CD14-positive monocyte (primary cell): ENCODE data around the gene THSD1. TPM values are rescaled to one million over a fixed set of nuclear protein-coding genes. Genes with fewer than 3 reads are reported as not detected.

Experiments used
- DNase-seq, 3 donors: peaks; one replicate each; pipeline ENCODE4 v3.0.0-alpha.2; 2011 to 2022
- H2AFZ ChIP-seq: 2 replicates; pipeline ENCODE4 v1.6.0; 2012; ENCODE audit warnings: mild to moderate bottlenecking, low read depth, low read length, inconsistent platforms; ENCODE audit not compliant: insufficient read depth, poor library complexity, severe bottlenecking
- H3K27ac ChIP-seq, 2 donors: 1 replicate in 1 of 2; 2 replicates in 1 of 2; pipeline ENCODE4 v1.5.1; 2012 to 2013; ENCODE audit warnings: low read length in 2 of 2, control low read depth in 1 of 2, inconsistent platforms in 1 of 2, low read depth in 1 of 2, mild to moderate bottlenecking in 1 of 2
- H3K27me3 ChIP-seq, 2 donors: one replicate each; pipeline versions ENCODE4 v1.6.0 to v1.6.1; 2011 to 2013; ENCODE audit warnings: low read length in 2 of 2; ENCODE audit not compliant: control insufficient read depth in 2 of 2, insufficient read depth in 2 of 2
- H3K36me3 ChIP-seq, 2 donors: replicated peaks in 1 of 2; 1 replicate in 1 of 2; 2 replicates in 1 of 2; pipeline versions ENCODE4 v1.5.1 to v1.6.1; 2012 to 2013; ENCODE audit warnings: low read length in 2 of 2, control low read depth in 1 of 2, inconsistent platforms in 1 of 2, mild to moderate bottlenecking in 1 of 2; ENCODE audit not compliant: insufficient read depth in 2 of 2, control insufficient read depth in 1 of 2
- H3K4me1 ChIP-seq, 2 donors: 1 replicate in 1 of 2; 2 replicates in 1 of 2; pipeline versions ENCODE4 v1.5.1 to v1.6.1; 2012 to 2013; ENCODE audit warnings: low read length in 2 of 2, control low read depth in 1 of 2, inconsistent platforms in 1 of 2, mild to moderate bottlenecking in 1 of 2, moderate library complexity in 1 of 2; ENCODE audit not compliant: insufficient read depth in 2 of 2, control insufficient read depth in 1 of 2
- H3K4me2 ChIP-seq: replicated peaks from 2 replicates; pipeline ENCODE3; 2012; ENCODE audit warnings: low read length, moderate library complexity, mild to moderate bottlenecking; ENCODE audit not compliant: poor library complexity, severe bottlenecking; ENCODE audit errors: extremely low read depth
- H3K4me3 ChIP-seq, 3 experiments: fragments of 200-600 bp in 1 of 3; sonication (generic) in 1 of 3; replicated peaks in 1 of 3; 1 replicate in 2 of 3; 2 replicates in 1 of 3; pipeline ENCODE4 v1.5.1; 2011 to 2013; ENCODE audit warnings: low read length in 3 of 3, mild to moderate bottlenecking in 3 of 3, control low read depth in 2 of 3, low read depth in 2 of 3, inconsistent platforms in 1 of 3, moderate library complexity in 1 of 3
- H3K79me2 ChIP-seq: 2 replicates; pipeline ENCODE4 v1.6.0; 2012; ENCODE audit warnings: mild to moderate bottlenecking, control low read depth, inconsistent platforms, low read length, moderate library complexity; ENCODE audit not compliant: insufficient read depth
- H3K9ac ChIP-seq: 2 replicates; pipeline ENCODE4 v1.6.0; 2017; ENCODE audit warnings: low read length, mild to moderate bottlenecking; ENCODE audit not compliant: insufficient read depth, poor library complexity, severe bottlenecking
- H3K9me3 ChIP-seq, 2 donors: replicated peaks in 1 of 2; 1 replicate in 1 of 2; 2 replicates in 1 of 2; pipeline versions ENCODE4 v1.5.1 to v1.6.1; 2012 to 2013; ENCODE audit warnings: low read length in 2 of 2, control low read depth in 1 of 2; ENCODE audit not compliant: control insufficient read depth in 1 of 2, insufficient read depth in 1 of 2
- H4K20me1 ChIP-seq: 2 replicates; pipeline ENCODE4 v1.6.0; 2012; ENCODE audit warnings: mild to moderate bottlenecking, low read length, control low read depth, moderate library complexity; ENCODE audit not compliant: insufficient read depth
- H3K27ac Mint-ChIP-seq, 7 donors: one replicate each; pipeline ENCODE4 v1.8.0; 2020; ENCODE audit warnings: mild to moderate bottlenecking in 7 of 7, mixed read lengths in 7 of 7, moderate library complexity in 6 of 7, inconsistent platforms in 2 of 7
- H3K27me3 Mint-ChIP-seq, 3 donors: one replicate each; pipeline ENCODE4 v1.8.0; 2021 to 2022; ENCODE audit warnings: low read depth in 3 of 3, mild to moderate bottlenecking in 3 of 3, mixed read lengths in 3 of 3, moderate library complexity in 3 of 3, inconsistent platforms in 1 of 3
- H3K36me3 Mint-ChIP-seq, 2 donors: one replicate each; pipeline ENCODE4 v1.8.0; 2020; ENCODE audit warnings: mixed read lengths in 2 of 2, inconsistent platforms in 1 of 2, mild to moderate bottlenecking in 1 of 2
- H3K4me1 Mint-ChIP-seq: one replicate; pipeline ENCODE4 v1.8.0; 2020; ENCODE audit warnings: mild to moderate bottlenecking, mixed read lengths
- H3K4me3 Mint-ChIP-seq, 2 donors: one replicate each; pipeline ENCODE4 v1.8.0; 2020; ENCODE audit warnings: mild to moderate bottlenecking in 2 of 2, mixed read lengths in 2 of 2, moderate library complexity in 1 of 2
- H3K9me3 Mint-ChIP-seq, 7 donors: one replicate each; pipeline ENCODE4 v1.8.0; 2020 to 2022; ENCODE audit warnings: mixed read lengths in 7 of 7, mild to moderate bottlenecking in 6 of 7, moderate library complexity in 6 of 7, inconsistent platforms in 2 of 7
- CTCF ChIP-seq: fragments of 200-600 bp; IDR thresholded peaks from one replicate; pipeline ENCODE4 v1.8.0; 2022; ENCODE audit warnings: antibody characterized with exemption, mild to moderate bottlenecking
- WGBS: methylation state at CpG from one replicate; pipeline ENCODE4 v1.1.5; 2013; ENCODE audit warnings: missing lambda C conversion rate; ENCODE audit not compliant: insufficient coverage; 5-methylcytosine and 5-hydroxymethylcytosine counted together
- intact Hi-C, 2 donors: fragments of 100-400 bp; cut with micrococcal nuclease; formaldehyde crosslinking; loops; one replicate each; pipeline versions ENCODE4 v1.15.0 to v1.15.1; 2023
- polyA plus RNA-seq, 3 donors: library from polyadenylated mRNA; depleted of rRNA in 1 of 3; unstranded in 2 of 3; stranded (reverse) in 1 of 3; fragments of 300-500 nt in 2 of 3; fragments of >200 nt in 1 of 3; fragmentation: Illumina TruSeq in 2 of 3; gene quantifications; 1 replicate in 2 of 3; 2 replicates in 1 of 3; pipeline ENCODE4 v1.2.3, GENCODE V29; 2012 to 2021

The THSD1 gene
- polyA plus RNA-seq, 3 donors = 0.52 TPM; not detected in 2

- H3K27ac ChIP-seq = peak within 1 kb of the TSS; percentile 67 to 88
- H3K9ac ChIP-seq = peak within 1 kb of the TSS; percentile 98
- Mint-ChIP-seq H3K4me1 (peaks cover 37% of the 10 kb centered on the region), H3K4me3 (peak within 1 kb of the TSS; percentile 97), H3K36me3 (peaks cover 2 to 8% of the 10 kb centered on the region in 2 donors), H3K27ac (peak within 1 kb of the TSS; percentile 95 to 98 (median 98)), H3K9me3 (peaks cover 0 to 2% (median 0%) of the 10 kb centered on the region in 7 donors), H3K27me3 (no peaks in the 10 kb centered on the region)
- peaks cover 44% of the 10 kb centered on the region for H3K79me2 ChIP-seq
- H3K4me1 ChIP-seq = peaks cover 29 to 34% of the 10 kb centered on the region in 2 donors
- peak within 1 kb of the TSS; percentile 76 for H3K4me2 ChIP-seq
- under 1% methylated on average over 105 of the region's 105 CpGs for WGBS
- TF ChIP-seq CTCF = peak; percentile 100
- H3K4me3 ChIP-seq = peak within 1 kb of the TSS; percentile 70 to 80 (median 72)
- intact Hi-C loops = loop anchor here (5.0 to 10.0 kb wide), 5 partner anchors 105 to 438 kb away; partner anchors contain the start of genes SUGT1 (in 2 of the 2), ALG11 (in 1 of the 2) and ATP7B (in 1 of the 2)
- H2AFZ ChIP-seq = peak within 1 kb of the TSS; percentile 90
- H4K20me1 ChIP-seq = peaks cover 19% of the 10 kb centered on the region
- DNase-seq = peak; percentile 95 to 96 (median 96)
- H3K36me3 ChIP-seq = peaks cover 0 to 5% of the 10 kb centered on the region in 2 donors
- no peaks in the 10 kb centered on the region for H3K9me3 ChIP-seq
- H3K27me3 ChIP-seq = no peaks in the 10 kb centered on the region
Measured at GRCh38 chr13:52450012-52450792, 44.2 kb upstream of the THSD1 start, which contains the start of gene VPS36. TSS of gene VPS36 (minus strand) at chr13:52450634. CDS start at chr13:52450594, 40 bp downstream.

- no peak for TF ChIP-seq CTCF
- Histone ChIP-seq H3K27ac (peak overlapping the region; percentile 67 to 88), H3K36me3 (peaks cover 4 to 12% of the 10 kb centered on the region in 2 donors), H3K4me3 (peak overlapping the region; percentile 70 to 80 (median 72)), H2AFZ (peak overlapping the region; percentile 90), H3K4me1 (peaks cover 26 to 29% of the 10 kb centered on the region in 2 donors), H3K4me2 (peak overlapping the region; percentile 76), H3K79me2 (peaks cover 51% of the 10 kb centered on the region), H3K9me3 (no peaks in the 10 kb centered on the region), H4K20me1 (peaks cover 19% of the 10 kb centered on the region), H3K27me3 (no peaks in the 10 kb centered on the region), H3K9ac (peak overlapping the region; percentile 98)
- intact Hi-C loops = loop anchor here (5.0 to 10.0 kb wide), 5 partner anchors 105 to 437 kb away; partner anchors contain the start of genes SUGT1 (in 2 of the 2), ALG11 (in 1 of the 2) and ATP7B (in 1 of the 2)
- H3K4me1 Mint-ChIP-seq = peaks cover 36% of the 10 kb centered on the region
- DNase-seq = no peak
- no peaks in the 10 kb centered on the region for H3K27me3 Mint-ChIP-seq
- 0% methylated on average over 7 of the region's 10 CpGs for WGBS
- H3K4me3 Mint-ChIP-seq = peak overlapping the region; percentile 97
- H3K27ac Mint-ChIP-seq = peak overlapping the region; percentile 95 to 98 (median 98)
- H3K36me3 Mint-ChIP-seq = peaks cover 5 to 10% of the 10 kb centered on the region in 2 donors
- peaks cover 0 to 2% (median 0%) of the 10 kb centered on the region in 7 donors for H3K9me3 Mint-ChIP-seq
Measured at GRCh38 chr13:52449331-52450011, 43.5 kb upstream of the THSD1 start.
